ENCODE measurements around the gene SEC23IP. TPM values are rescaled to one million over a fixed set of nuclear protein-coding genes. Genes with fewer than 3 reads are reported as not detected.

SEC23IP gene
- total RNA-seq, 1 donor from 2014 or later, result 59.0 TPM

DNA sequence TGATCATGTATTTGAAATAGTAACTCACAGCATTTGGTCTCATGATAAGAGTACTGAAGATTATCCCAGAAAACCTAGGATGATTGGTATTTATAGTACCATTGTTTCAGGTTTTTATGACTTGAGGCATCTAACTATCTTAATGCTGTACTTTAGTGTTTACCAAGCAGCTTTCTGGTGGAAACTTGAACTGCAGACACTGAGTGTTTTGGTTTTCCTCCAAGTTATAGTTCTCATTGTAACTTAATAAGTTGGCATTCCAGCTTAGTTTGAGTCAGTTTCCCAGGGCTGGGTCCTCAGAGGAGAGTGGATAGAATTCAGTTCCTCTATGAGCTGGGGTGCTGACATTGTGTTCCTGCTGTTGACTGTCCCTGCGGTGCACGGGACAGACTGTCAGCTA lies 50.4 kb downstream of the SEC23IP start:
- DNase-seq (ENCODE audit: low spot score in 2 of 2, unreplicated experiment in 2 of 2), result no peak
- H3K27me3 Mint-ChIP-seq (ENCODE audit: low read depth), result no peaks in the 10 kb centered on the region
- TF ChIP-seq, protein P1, sequence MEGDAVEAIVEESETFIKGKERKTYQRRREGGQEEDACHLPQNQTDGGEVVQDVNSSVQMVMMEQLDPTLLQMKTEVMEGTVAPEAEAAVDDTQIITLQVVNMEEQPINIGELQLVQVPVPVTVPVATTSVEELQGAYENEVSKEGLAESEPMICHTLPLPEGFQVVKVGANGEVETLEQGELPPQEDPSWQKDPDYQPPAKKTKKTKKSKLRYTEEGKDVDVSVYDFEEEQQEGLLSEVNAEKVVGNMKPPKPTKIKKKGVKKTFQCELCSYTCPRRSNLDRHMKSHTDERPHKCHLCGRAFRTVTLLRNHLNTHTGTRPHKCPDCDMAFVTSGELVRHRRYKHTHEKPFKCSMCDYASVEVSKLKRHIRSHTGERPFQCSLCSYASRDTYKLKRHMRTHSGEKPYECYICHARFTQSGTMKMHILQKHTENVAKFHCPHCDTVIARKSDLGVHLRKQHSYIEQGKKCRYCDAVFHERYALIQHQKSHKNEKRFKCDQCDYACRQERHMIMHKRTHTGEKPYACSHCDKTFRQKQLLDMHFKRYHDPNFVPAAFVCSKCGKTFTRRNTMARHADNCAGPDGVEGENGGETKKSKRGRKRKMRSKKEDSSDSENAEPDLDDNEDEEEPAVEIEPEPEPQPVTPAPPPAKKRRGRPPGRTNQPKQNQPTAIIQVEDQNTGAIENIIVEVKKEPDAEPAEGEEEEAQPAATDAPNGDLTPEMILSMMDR (IDR thresholded peaks at IDR 0.05; ENCODE audit: unreplicated experiment), result no peak
- no peak overlapping the region for H3K4me3 Mint-ChIP-seq
- H3K27ac Mint-ChIP-seq, result no peak overlapping the region
- peaks cover 3% of the 10 kb centered on the region for H3K9me3 Mint-ChIP-seq
- peaks cover 40% of the 10 kb centered on the region for H3K36me3 Mint-ChIP-seq
- H3K4me1 Mint-ChIP-seq, result no peaks in the 10 kb centered on the region

DNA sequence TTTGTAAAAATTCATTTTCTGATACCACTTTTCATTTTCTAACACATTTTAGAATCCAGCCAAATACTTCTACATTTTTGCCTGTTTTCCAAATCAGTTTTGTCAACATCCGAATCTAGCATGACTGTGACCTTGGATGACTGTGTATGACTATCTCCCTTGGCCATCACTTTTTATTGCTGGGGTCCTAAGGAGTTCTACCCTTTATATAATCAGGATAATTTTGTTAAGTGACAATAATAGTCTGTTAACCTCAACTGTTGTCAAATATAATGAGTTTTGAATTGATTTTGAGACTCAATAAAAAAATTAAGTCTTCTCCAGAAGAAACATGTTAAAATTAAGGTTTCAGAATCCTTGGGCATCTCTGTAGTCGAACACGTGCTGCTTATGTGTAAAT lies 53.3 kb downstream of the SEC23IP start:
- TF ChIP-seq, protein P1 (IDR thresholded peaks at IDR 0.05; ENCODE audit: unreplicated experiment), result no peak
- H3K4me1 Mint-ChIP-seq, result no peaks in the 10 kb centered on the region
- no peak overlapping the region for H3K27ac Mint-ChIP-seq
- peaks cover 27% of the 10 kb centered on the region for H3K36me3 Mint-ChIP-seq
- H3K27me3 Mint-ChIP-seq (ENCODE audit: low read depth), result no peaks in the 10 kb centered on the region
- no peak overlapping the region for H3K4me3 Mint-ChIP-seq
- DNase-seq (ENCODE audit: low spot score in 2 of 2, unreplicated experiment in 2 of 2), result no peak
- peaks cover 3% of the 10 kb centered on the region for H3K9me3 Mint-ChIP-seq

- TF ChIP-seq, protein P1 (IDR thresholded peaks at IDR 0.05; ENCODE audit: unreplicated experiment), result no peak
- peaks cover 3% of the 10 kb centered on the region for H3K9me3 Mint-ChIP-seq
- no peaks in the 10 kb centered on the region for H3K27me3 Mint-ChIP-seq (ENCODE audit: low read depth)
- no peak overlapping the region for H3K4me3 Mint-ChIP-seq
- H3K4me1 Mint-ChIP-seq, result no peaks in the 10 kb centered on the region
- no peak overlapping the region for H3K27ac Mint-ChIP-seq
- peaks cover 18% of the 10 kb centered on the region for H3K36me3 Mint-ChIP-seq
- DNase-seq (ENCODE audit: low spot score in 2 of 2, unreplicated experiment in 2 of 2), result no peak
Measured at GRCh38 chr10:119947300-119947699, 54.8 kb downstream of the SEC23IP start.

- no peak for DNase-seq (ENCODE audit: low spot score in 2 of 2, unreplicated experiment in 2 of 2)
- H3K27ac Mint-ChIP-seq, result no peak overlapping the region
- peaks cover 3% of the 10 kb centered on the region for H3K27me3 Mint-ChIP-seq (ENCODE audit: low read depth)
- H3K9me3 Mint-ChIP-seq, result peaks cover 4% of the 10 kb centered on the region
- no peaks in the 10 kb centered on the region for H3K4me1 Mint-ChIP-seq
- H3K4me3 Mint-ChIP-seq, result no peak overlapping the region
- no peaks in the 10 kb centered on the region for H3K36me3 Mint-ChIP-seq
- TF ChIP-seq, protein P1 (IDR thresholded peaks at IDR 0.05; ENCODE audit: unreplicated experiment), result no peak
Measured at GRCh38 chr10:119957451-119957850, 64.9 kb downstream of the SEC23IP start.

- TF ChIP-seq, protein P1 (IDR thresholded peaks at IDR 0.05; ENCODE audit: unreplicated experiment), result no peak
- H3K27ac Mint-ChIP-seq, result no peak overlapping the region
- H3K4me1 Mint-ChIP-seq, result no peaks in the 10 kb centered on the region
- H3K4me3 Mint-ChIP-seq, result no peak overlapping the region
- H3K9me3 Mint-ChIP-seq, result peaks cover 24% of the 10 kb centered on the region
- DNase-seq (ENCODE audit: low spot score in 2 of 2, unreplicated experiment in 2 of 2), result no peak
- no peaks in the 10 kb centered on the region for H3K36me3 Mint-ChIP-seq
- peaks cover 3% of the 10 kb centered on the region for H3K27me3 Mint-ChIP-seq (ENCODE audit: low read depth)
Measured at GRCh38 chr10:119962837-119963236, 70.3 kb downstream of the SEC23IP start.

DNA sequence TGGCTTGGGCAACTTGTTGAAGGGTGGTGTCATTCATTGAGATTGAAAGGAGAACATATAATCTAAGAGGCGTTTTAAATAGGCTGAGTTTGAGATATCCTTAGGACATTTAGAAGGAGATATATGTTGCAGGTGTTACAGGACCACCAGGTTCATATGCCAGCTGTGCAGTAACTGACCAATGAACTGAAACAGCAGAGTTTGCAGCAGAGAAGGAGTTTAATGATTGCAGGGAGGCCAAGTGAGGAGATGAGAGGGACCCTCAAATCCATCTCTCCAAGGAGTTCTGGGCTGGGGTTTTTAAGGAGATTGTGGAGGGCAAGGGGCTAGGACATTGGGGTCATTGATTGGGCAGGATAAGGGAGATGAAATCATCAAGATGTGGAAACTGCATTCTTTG lies 74.5 kb downstream of the SEC23IP start:
- H3K4me1 Mint-ChIP-seq, result no peaks in the 10 kb centered on the region
- no peaks in the 10 kb centered on the region for H3K36me3 Mint-ChIP-seq
- H3K27me3 Mint-ChIP-seq (ENCODE audit: low read depth), result peaks cover 2% of the 10 kb centered on the region
- no peak overlapping the region for H3K4me3 Mint-ChIP-seq
- no peak overlapping the region for H3K27ac Mint-ChIP-seq
- TF ChIP-seq, protein P1 (IDR thresholded peaks at IDR 0.05; ENCODE audit: unreplicated experiment), result no peak
- H3K9me3 Mint-ChIP-seq, result peaks cover 28% of the 10 kb centered on the region
- no peak for DNase-seq (ENCODE audit: low spot score in 2 of 2, unreplicated experiment in 2 of 2)
